HEK293T (cell line): ENCODE results near the gene EIF2B5.

Source experiments
- CTCF ChIA-PET: fragments of 350-600 bp; formaldehyde crosslinking; extraction: SDS; loops from one replicate; lab custom pipeline; 2021; ENCODE audit warnings: antibody characterized with exemption, inconsistent platforms; lab: Yijun Ruan, JAX
- POLR2A ChIA-PET: fragments of 350-600 bp; formaldehyde crosslinking; extraction: SDS; loops from one replicate; lab custom pipeline; 2020; ENCODE audit warnings: antibody characterized with exemption, inconsistent platforms; lab: Yijun Ruan, JAX
- DNase-seq: peaks from one replicate; pipeline ENCODE4 v3.0.0; 2012; ENCODE audit warnings: mixed read lengths; ENCODE audit errors: extremely low spot score
- ARNT ChIP-seq: fragments of 450-650 bp; IDR thresholded peaks from 2 replicates; pipeline ENCODE4 v1.6.1; 2017; ENCODE audit warnings: mild to moderate bottlenecking
- BHLHE40 ChIP-seq: fragments of 450-650 bp; IDR thresholded peaks from 2 replicates; pipeline ENCODE4 v1.6.1; 2016; ENCODE audit warnings: mild to moderate bottlenecking, moderate library complexity, borderline replicate concordance
- CTBP1 ChIP-seq: fragments of 450-650 bp; IDR thresholded peaks from 2 replicates; pipeline ENCODE4 v1.6.1; 2016; ENCODE audit warnings: borderline replicate concordance
- ELF4 ChIP-seq: fragments of 450-650 bp; IDR thresholded peaks from 2 replicates; pipeline ENCODE4 v1.6.1; 2017; ENCODE audit warnings: antibody characterized with exemption
- FOXA1 ChIP-seq: fragments of 450-650 bp; IDR thresholded peaks from 2 replicates; pipeline ENCODE4 v1.6.1; 2016; ENCODE audit warnings: mild to moderate bottlenecking
- FOXK2 ChIP-seq: fragments of 450-650 bp; IDR thresholded peaks from 2 replicates; pipeline ENCODE4 v1.6.1; 2016; ENCODE audit warnings: mild to moderate bottlenecking
- FOXM1 ChIP-seq: fragments of 450-650 bp; IDR thresholded peaks from 2 replicates; pipeline ENCODE4 v1.6.1; 2017; ENCODE audit warnings: mild to moderate bottlenecking, borderline replicate concordance
- HDGF ChIP-seq: fragments of 450-650 bp; IDR thresholded peaks from 2 replicates; pipeline ENCODE4 v1.6.1; 2017; ENCODE audit warnings: antibody characterized with exemption, borderline replicate concordance
- L3MBTL2 ChIP-seq: fragments of 450-650 bp; conservative IDR thresholded peaks from 2 replicates; pipeline ENCODE4 v1.6.1; 2016; ENCODE audit warnings: mild to moderate bottlenecking
- LEF1 ChIP-seq: fragments of 450-650 bp; IDR thresholded peaks from 2 replicates; pipeline ENCODE4 v1.6.1; 2017; ENCODE audit warnings: mild to moderate bottlenecking, borderline replicate concordance
- NFRKB ChIP-seq: fragments of 450-650 bp; IDR thresholded peaks from 2 replicates; pipeline ENCODE4 v1.6.1; 2016; ENCODE audit warnings: mild to moderate bottlenecking, moderate library complexity
- PKNOX1 ChIP-seq: fragments of 450-650 bp; IDR thresholded peaks from 2 replicates; pipeline ENCODE4 v1.6.1; 2016
- SP1 ChIP-seq: fragments of 450-650 bp; IDR thresholded peaks from 2 replicates; pipeline ENCODE4 v1.6.1; 2017
- SUZ12 ChIP-seq: fragments of 450-650 bp; IDR thresholded peaks from 2 replicates; pipeline ENCODE4 v1.6.1; 2016; ENCODE audit warnings: mild to moderate bottlenecking
- TARDBP ChIP-seq: fragments of 450-650 bp; IDR thresholded peaks from 2 replicates; pipeline ENCODE4 v1.6.1; 2016
- ZNF384 ChIP-seq: fragments of 450-650 bp; IDR thresholded peaks from 2 replicates; pipeline ENCODE4 v1.6.1; 2016

EIF2B5 gene

GRCh38 chr3:184171562-184171961 is 36.4 kb downstream of the EIF2B5 start:
- ChIA-PET CTCF (no interaction called here), POLR2A (no interaction called here)
- no peak for DNase-seq
- TF ChIP-seq LEF1 (no peak), FOXM1 (no peak), SP1 (no peak), PKNOX1 (no peak), HDGF (no peak), ARNT (no peak), TARDBP (no peak), L3MBTL2 (no peak), FOXK2 (no peak), NFRKB (no peak), ELF4 (no peak), CTBP1 (no peak), SUZ12 (no peak), FOXA1 (no peak), ZNF384 (no peak)

DNA sequence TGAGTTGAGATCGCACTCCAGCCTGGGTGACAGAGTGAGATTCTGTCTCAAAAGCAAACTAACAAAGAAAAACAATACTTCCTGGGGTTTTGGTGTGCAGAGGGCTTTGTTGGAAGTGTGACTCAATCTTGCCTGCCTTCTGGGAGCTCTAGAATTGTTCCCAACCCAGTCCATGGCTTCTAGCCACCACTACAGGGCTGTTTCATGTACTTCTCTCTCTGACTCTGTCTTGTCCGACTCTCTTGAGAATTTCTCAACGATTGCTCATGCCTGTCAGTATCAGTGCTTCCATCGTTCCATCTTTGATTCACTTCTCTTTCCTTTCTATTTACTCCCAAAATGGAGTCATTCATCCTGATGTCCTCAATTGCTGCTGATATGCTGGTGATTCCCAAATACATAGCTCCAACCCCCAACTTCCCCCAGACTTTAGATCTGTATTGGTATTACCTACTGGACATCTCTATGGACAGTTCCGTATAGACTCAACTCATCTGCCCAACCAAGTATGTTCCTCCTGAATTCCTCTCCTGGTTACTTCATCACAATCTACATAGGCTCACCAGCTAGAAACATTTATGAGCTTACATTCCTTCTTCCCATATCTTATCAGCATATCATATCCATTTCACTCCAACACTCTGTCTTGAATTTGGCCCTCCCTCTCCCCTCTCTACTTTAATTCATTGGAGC is 37.7 kb downstream of the EIF2B5 start:
- ChIA-PET POLR2A (interaction anchor here (3.0 kb wide), 1 partner anchor 13 kb away, joined by 13 read pairs; the partner anchor contains the start of gene ABCF3), CTCF (interaction anchor here (1.1 kb wide), 1 partner anchor 29 kb away, joined by 3 read pairs; no protein-coding TSS in a partner anchor)
- no peak for DNase-seq
- no peak for TF ChIP-seq ARNT
- no peak for TF ChIP-seq SUZ12
- TF ChIP-seq HDGF: no peak
- TF ChIP-seq PKNOX1: no peak
- TF ChIP-seq BHLHE40: no peak
- TF ChIP-seq L3MBTL2: no peak

DNA sequence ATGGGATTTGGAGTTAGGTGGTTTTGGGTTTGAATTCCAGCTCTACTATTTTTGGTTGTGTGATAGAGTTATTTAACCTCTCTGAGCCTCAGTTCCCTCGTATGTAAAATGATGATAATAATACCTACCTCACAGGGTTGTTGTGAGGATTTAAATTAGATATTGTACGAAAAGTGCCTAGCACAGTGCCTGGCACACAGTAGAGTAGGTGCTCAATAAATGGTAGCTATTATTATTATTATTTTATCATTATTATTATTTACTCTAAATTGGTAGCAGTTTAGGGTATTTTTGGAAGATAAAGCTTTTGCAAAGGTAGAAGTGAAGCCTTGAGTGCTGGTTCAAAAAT is 38.2 kb downstream of the EIF2B5 start:
- ChIA-PET POLR2A (interaction anchor here (3.0 kb wide), 1 partner anchor 13 kb away, joined by 13 read pairs; the partner anchor contains the start of gene ABCF3), CTCF (interaction anchor here (1.1 kb wide), 1 partner anchor 30 kb away, joined by 3 read pairs; no protein-coding TSS in a partner anchor)
- TF ChIP-seq PKNOX1 (no peak), L3MBTL2 (no peak)
- no peak for DNase-seq

- ChIA-PET CTCF (no interaction called here), POLR2A (interaction anchor here (1.0 to 3.0 kb wide), 3 partner anchors 10 to 39 kb away, joined by 3 to 13 read pairs (median 4); partner anchors contain the start of genes ABCF3 and EIF2B5)
- TF ChIP-seq SUZ12 (no peak), ZNF384 (peak; percentile 99), SP1 (no peak)
- DNase-seq: no peak
Observed at GRCh38 chr3:184174284-184174645, 39.1 kb downstream of the EIF2B5 start.

DNA sequence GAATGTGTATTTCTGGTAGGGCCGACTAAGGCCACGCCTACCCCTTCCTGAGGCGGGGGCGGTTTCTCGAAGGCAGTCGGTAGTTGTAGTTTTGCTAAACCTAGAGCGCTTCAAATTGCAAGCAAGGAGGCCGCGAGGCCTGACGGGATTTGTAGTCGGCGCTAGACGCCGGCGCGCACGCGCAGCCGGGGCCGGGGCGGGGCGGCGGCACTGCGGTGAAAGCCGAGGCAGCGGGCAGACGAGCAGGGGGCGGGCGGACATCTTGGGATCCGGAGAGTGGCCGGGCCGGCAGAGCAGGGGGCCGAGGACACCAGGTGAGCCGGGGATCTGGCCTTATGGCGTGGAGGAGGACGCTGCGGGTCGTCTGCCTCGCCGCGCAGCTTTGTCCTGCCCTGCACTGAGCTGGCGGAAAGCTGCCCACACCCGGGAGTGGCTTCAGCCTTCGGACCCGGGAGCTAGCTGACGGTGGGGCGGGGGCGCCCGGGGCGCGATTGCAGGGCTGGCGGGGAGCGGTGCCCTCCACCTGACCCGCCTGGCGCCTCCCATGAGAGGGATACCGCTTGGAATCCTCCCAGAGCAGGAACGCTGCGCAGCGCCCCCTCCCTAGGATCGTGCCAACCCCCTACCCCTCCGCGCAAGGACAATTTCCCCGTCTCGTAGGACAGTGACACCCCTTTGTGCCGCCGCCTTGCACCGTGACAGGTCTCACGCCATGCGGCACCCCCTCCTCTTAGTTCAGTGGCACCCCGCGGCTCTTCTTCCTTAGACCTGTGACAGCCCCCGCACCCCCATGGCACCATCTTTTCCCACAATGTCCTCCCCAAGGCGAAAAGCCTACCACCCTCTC is 39.7 kb downstream of the EIF2B5 start, which contains the start of gene AP2M1:
Gene AP2M1, plus strand, starts transcription at position 210 of the 847 bp plus-strand sequence. CDS start 2,139 bp downstream, outside the sequence.
- CTCF ChIA-PET: no interaction called here
- POLR2A ChIA-PET: interaction anchor here (1.0 to 3.0 kb wide), 3 partner anchors 11 to 40 kb away, joined by 3 to 13 read pairs (median 4); partner anchors contain the start of genes ABCF3 and EIF2B5
- peak; percentile 88 for DNase-seq
- TF ChIP-seq ELF4 (0 out of 2 replicates have a peak, but pooled peaks have one; percentile 23), BHLHE40 (no peak), ZNF384 (peak; percentile 68), TARDBP (no peak), ARNT (no peak)

GRCh38 chr3:184175506-184175905 is 40.3 kb downstream of the EIF2B5 start:
- no peak for DNase-seq
- TF ChIP-seq CTBP1: no peak
- TF ChIP-seq HDGF: no peak
- no peak for TF ChIP-seq FOXK2
- TF ChIP-seq PKNOX1: no peak
- TF ChIP-seq L3MBTL2: no peak
- no peak for TF ChIP-seq SUZ12
- TF ChIP-seq ELF4: no peak
- TF ChIP-seq LEF1: no peak
- TF ChIP-seq ZNF384: no peak
- TF ChIP-seq SP1: no peak
- no peak for TF ChIP-seq ARNT
- no peak for TF ChIP-seq FOXM1
- POLR2A ChIA-PET: interaction anchor here (1.4 to 3.0 kb wide), 2 partner anchors 11 to 20 kb away, joined by 9 to 13 read pairs; partner anchors contain the start of genes ABCF3 and DVL3
- CTCF ChIA-PET: no interaction called here
